NCI-H69 (cell line): ENCODE data around the gene MYCBP2.
A peak's percentile ranks its signal among the peaks of the same experiment; 100 is the strongest.
"Not testable (repeated sequence)": the region's sequence is repeated elsewhere in the genome, so short reads cannot be mapped to it uniquely, and the experiment has no call there.

ENCODE experiments used
- DNase-seq: peaks from one replicate; lab custom pipeline; 2025; lab: John Stamatoyannopoulos, UW

Gene MYCBP2

DNA sequence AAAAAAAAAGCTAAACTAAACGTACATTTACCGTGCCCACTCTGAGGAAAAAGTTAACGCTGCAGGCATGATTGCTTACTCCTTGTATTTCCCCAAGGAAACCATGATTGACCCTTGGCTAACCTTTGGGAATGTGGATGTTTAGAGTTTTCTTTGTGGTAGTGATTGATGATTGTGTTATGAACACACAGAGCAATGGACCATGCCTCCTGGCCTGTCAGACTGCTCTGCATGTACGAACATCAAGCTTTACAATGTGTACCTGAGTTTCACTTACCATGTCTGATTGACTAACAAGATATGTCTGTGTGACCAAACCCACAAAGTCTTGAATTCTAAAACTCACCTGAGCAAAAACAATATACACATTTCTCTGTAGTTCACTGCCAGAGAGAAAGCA lies 35.1 kb downstream of the MYCBP2 start:
- no peak for DNase-seq

DNA sequence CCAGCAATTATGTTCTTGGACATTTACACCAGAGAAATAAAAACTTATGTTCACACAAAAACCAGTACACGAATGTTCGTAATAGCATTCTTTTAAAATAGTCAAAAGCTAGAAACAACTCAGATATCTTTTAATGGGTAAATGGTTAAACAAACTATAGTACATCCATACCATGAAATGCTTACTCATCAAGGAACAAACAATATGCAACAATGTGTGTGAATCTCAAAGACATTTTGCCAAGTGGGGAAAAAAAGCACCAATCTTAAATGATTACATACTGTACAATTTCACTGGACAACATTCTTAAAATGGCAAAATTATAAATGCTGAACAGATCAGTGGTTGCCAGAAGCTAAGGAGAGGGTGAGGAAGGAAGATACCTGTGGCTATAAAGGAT lies 36.6 kb downstream of the MYCBP2 start:
- DNase-seq: no peak

DNA sequence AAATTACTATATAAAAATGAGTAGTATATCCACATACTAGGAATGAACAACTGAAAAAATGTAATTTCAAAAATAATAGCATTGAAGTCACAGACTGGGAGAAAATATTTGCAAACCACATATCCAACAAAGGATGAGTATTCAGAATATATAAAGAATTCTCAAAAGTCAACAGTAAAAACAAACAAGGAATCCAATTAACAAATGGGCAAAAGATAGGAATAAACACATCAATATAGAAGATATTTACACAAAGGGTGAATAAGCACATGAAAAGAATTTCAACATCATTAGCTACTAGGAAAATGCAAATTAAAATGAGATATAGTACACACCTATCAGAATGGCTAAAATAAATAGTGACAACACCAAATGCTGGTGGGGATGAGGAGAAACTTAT lies 37.0 kb downstream of the MYCBP2 start:
- no peak for DNase-seq

DNA sequence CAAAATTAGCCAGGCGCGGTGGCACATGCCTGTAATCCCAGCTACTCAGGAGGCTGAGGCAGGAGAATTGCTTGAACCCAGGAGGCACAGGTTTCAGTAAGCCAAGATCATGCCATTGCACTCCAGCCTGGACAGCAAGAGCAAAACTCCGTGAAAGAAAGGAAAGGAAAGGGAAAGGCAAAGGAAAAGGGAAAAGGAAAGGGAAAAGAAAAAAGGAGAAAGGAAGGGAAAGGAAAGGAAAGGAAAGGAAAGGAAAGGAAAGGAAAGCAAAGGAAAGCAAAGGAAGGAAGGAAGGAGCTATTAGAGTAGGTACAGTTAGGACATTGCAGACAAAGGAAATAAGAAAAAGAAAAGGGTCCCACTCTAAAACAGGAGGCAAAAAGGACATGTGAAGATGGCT lies 41.3 kb downstream of the MYCBP2 start:
- DNase-seq: not testable (repeated sequence)

DNA sequence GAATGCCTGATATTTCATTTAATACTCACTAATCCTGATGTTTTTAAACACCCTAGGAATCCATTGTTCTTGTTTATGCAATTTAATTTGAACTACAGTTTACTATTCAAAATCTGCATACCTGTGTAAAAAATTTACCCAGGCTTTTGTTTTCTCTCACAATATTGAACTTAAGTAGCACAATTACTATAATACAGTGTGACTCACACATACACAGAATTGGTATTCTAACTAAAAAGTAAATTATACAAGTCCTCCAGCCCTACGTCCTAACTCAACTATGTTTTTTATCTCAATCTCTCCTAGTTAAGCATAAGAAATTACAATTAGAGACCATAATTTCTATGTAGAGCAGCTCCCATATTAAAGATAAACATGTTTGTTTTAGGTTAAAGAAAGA lies 41.8 kb downstream of the MYCBP2 start:
- no peak for DNase-seq

DNA sequence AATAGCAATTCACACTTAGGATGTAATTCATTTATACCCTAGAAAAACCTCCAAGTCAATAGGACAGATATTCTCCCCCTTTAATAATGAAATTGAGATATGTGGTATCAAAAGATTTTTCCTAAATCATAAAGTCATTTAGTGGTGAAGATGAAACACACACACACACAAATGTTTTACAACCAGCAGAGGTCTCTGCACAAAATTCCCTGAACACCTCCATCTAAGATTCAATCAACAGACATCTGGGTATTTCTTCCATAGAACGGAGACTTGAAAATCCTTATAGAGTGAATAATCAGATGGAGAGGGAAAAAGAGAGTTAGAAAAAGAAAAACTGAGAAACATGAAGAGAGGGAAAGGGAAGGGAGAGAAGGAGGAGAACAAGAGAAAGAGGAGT lies 52.8 kb downstream of the MYCBP2 start:
- no peak for DNase-seq

DNA sequence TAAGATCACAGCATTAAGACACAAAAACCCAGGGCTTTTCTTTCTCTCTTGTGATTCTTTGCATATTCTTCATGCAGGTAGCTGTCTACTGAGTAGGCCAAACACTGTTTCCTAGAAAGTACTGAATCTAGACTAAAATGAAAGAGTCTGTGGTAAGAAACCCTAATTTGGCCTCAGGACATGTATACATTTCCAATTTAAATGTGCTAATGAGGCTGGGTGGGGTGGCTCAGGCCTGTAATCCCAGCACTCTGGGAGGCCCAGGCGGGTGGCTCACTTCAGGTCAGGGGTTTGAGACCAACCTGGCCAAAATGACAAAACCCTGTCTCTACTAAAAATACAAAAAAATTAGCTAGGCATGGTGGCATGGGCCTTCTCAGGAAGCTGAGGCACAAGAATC lies 57.8 kb downstream of the MYCBP2 start:
- DNase-seq: no peak

DNA sequence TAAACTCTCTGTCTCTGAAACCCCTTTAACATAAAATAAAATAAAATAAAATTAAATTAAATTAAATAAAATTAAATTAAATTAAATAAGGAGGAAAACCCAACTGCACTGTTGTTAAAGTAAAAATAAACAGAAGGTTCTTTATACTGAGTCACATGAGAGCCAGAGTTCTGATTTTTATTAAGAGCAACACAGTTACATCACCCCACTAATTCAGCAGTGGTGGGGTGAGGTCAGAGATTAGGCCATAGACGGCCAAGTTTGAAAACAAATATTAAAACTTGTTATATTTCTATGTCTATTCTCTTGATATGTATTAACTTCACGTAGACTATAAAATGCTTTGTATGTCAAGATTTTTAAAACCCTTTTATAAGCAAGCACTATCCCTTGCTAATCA lies 59.5 kb downstream of the MYCBP2 start:
- DNase-seq: no peak

DNA sequence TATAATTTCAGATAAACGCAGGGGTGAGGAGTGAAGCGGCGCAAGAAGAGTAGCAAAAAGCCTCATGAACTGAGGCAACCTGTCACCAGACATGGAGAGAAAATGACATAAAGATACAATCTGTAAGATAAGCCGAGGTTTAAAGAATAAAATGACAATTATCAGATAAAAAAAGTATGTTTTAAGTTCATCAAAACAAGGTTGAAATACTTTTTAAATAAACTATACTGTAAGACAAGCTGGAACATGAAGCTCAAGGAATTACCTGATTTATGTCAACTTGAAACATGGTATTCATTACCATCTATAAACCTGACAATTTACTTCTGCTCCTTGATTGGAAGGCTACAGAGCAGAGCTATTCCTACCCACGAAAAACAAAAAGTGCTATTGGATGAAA lies 61.6 kb downstream of the MYCBP2 start:
- no peak for DNase-seq

DNA sequence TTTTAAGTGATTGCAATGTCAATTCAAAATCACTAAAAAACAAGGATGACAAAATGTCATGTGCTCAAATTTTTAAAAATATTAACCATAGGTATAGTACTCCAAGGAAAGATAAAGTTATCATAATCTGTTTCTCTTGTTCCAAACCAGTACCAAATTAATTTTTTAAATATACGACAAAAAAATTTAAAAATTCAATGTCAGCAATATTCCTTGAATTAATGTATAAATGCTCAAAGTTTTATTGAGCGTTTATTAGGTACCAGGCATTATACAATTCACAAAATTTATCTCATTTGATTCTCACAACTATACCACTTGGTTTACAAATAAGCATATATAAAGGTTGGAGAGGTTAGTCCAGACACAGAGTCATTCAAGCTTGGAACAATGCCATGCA lies 64.7 kb downstream of the MYCBP2 start:
- no peak for DNase-seq

DNA sequence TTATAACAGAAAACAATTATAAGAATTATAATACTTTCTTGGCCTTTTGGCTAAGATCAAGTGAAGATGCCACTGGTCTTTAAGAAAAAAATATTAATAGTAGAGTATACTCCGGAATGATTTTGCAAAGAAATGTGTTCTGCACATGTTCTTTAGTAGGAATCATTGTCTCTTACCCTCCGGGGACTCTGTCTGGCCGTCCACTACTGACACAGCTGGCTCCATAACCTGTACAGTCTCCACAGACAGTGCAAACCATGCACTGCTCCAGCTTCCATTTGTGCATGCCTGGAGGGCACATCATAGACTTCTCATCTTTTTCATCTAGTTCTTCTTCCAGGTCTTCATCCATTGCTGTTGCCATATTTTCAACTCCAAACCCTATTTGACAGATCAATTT lies 75.9 kb downstream of the MYCBP2 start:
- DNase-seq: no peak

DNA sequence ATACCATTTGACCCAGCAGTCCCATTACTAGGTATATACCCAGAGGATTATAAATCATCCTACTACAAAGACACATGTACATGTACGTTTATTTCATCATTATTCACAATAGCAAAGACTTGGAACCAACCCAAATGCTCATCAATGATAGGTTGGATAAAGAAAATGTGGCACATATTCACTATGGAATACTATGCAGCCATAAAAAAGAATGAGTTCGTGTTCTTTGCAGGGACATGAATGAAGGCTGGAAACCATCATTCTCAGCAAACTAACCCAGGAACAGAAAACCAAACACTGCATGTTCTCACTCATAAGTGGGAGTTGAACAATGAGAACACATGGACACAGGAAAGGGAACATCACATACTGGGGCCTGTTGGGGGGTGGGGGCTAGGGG lies 81.7 kb downstream of the MYCBP2 start:
- not testable (repeated sequence) for DNase-seq

DNA sequence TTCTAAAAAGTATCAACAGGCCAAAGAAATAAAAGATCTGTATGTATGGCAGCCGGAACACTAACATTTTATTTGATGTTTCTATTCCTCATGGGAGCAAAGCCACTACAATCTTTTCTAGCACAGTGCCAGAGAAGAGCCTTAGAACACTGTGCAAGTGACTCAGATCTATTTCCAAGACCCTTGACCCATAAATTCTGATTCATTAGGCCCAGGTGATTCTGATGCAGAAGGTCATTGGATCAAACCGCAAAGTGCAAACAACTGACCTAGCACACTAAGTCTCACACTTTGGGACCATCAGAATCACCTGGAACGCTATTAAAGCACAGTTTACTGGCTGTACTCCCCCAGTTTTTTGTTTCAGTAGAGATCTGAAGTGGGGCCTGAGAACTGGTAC lies 87.6 kb downstream of the MYCBP2 start:
- DNase-seq: no peak

DNA sequence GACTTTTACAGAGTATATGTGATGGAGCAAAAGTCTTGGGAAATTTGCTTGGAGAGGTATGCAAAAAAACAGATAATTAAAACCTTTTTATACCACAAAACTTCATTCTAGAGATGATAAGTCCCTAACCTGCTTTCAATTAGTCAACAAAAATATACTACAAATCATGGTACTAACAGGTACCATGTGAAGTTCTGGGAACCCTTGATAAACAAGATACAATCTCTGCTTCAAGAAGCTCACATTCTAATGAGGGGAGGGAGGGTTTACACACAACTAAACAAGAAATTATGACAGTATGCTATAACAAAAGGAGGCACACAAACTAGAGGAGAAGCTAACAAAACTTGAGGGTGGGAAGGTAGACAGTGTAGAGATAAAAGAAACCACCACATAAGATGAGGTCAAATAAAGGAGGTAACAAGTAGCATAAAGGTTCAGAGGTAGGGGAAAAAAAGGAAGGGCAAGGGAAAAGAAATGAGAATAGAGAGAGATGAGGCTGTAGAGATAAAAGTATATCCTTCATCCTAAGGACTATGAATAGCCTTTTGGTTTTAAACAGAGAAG lies 91.4 kb downstream of the MYCBP2 start:
- DNase-seq: no peak

DNA sequence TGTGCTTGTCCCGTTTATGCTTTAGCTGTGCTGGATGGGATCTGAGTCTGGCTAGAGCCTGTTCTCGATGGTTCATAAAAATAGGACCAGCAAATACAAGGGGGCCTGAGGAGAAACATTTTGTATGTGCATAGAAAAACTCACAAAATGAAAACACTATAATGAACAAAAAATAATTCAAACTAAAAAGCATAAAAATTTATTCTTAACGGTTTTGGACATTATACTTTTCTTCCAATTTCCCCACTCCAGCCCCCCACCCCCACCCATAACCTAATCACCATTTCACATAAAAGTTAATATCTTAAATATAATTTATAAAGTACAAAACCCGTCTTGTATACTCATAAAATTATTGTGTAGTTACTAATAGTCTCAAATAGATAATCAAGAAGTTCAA lies 93.7 kb downstream of the MYCBP2 start:
- DNase-seq: no peak

DNA sequence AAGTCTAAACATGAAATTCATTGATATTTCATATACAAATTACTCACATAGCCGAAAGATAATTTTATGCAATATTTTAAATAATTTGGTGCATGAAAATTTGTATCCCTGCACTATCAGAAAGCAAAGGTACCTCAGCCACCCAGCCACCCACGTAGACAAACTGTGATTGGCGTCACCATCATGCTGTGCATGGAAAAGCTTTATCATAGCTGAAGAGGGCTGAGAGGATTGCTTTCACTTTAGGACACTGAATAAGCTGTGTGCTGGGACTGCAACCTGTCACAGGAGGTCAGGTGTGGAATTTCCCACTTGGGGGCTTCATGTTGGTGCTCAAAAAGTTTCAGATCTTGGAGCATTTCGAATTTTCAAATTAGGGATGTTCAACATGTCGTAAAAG lies 96.3 kb downstream of the MYCBP2 start:
- no peak for DNase-seq

DNA sequence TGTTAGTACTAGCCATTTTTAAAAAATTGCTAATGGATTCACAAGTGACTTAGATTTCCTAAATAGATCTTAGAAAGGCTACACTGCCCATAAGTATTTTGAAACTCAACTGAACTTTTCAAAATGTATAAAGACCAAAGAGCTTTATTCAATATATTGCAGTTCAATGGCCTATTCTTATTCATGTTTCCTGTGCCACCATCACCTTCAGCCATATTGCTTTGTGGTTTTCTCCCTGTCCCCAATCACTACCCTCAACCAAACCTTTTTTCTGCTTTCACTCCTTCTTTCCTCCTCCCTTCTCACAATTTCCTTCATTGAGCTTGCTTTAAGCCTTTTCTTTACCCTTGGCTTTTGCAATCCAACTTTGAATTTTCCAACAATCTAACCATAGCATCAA lies 100.9 kb downstream of the MYCBP2 start:
- no peak for DNase-seq

DNA sequence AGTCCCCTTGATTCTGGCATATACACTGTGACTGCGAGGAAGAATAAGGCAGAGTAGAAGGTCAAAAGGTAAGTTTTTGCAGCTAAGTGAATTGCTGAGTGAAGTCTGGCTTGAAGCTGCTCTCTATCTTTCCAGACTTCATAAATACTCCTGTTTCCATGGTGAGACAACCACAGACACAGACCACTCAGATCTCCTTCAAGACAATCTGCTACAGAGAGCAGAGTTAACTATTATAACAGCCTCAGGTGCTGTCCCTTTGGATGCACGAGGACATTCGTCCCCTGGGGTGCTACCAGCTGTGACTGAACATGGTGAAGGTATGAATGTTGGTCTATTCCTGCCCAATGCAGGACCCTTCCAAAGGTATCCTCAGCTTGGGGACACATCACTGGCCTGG lies 104.0 kb downstream of the MYCBP2 start:
- no peak for DNase-seq

DNA sequence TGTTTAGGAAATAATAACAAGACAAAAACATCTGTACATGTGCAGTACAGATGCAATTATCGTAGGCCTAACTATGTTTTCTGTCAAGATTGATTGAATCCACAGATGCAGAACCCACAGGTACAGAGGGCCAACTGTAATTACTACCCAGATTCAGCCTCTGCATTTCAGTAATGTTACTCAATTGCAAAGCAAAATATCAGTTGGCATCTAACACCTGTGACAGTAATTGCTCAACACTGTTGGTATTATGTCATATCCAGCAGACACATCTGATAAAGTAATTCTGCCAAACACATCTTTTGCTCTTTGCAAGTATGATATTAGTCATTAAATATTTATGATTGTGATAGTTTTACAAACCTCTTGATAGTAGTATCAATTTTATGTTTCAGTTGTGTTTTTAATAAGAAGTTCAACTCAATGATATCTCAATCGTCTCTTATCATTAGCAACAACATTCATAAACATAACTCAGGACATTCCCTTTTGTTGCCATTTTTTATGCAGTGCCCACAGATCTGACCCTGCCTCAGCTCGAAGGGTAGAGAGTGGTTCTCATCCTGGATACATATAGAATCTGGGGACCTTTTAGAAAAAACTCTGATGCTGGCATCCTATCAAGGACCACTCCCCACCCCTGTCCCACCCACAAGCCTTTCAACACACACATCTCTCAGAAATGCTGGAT lies 104.7 kb downstream of the MYCBP2 start:
- DNase-seq: peak; percentile 49

DNA sequence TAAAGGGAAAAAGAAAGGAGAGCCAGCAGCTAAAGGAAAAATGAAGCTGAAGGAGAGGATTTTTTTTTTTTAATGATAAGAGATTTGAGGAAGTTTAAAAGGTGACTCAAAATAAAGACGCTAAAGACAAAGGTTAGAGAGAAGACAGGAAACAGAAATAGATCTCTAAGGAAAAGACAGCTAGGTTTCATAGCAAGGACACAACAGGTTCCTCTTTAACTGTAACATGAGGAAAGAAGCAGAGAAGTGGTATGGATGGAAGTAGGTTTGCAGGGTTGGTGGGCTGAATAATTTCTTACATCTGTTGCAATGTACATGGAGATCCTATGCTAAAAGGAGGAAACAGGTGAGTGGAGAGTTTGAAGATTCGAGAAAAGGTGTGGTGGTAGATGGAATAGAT lies 107.5 kb downstream of the MYCBP2 start:
- no peak for DNase-seq

DNA sequence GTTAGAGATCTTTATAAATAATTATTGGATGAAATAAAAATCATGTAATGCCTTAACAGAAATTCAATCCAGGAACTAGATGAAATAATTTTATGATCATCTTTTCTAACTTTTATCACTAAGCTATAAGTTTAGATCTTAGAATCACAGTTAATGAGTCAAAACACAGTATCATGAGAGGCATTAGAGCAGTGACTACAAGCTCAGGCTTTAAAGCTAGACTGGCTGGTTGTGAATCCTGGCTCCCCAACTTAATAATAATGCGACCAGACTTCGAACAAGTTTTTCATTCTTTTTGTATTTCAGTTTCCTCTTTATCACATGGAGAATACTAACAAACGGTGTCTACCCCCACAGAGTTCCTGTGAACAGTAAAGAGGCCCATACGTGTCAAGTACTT lies 108.6 kb downstream of the MYCBP2 start:
- DNase-seq: no peak

DNA sequence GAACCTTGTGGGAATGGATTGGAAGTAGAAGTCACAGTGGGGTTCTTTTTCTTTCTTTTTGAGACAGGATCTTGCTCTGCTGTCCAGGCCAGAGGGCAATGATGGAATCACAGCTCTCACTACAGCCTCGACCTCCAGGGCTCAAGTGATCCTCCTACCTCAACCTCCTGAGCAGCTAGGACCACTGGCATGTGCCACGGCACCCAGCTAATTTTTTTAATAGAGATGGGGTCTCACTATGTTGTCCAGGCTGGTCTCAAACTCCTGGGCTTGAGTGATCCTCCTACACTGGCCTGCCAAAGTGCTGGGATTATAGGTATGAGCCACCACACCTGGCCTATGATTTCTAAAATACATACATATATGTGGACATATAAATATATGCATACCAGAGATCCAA lies 111.4 kb downstream of the MYCBP2 start:
- DNase-seq: no peak

DNA sequence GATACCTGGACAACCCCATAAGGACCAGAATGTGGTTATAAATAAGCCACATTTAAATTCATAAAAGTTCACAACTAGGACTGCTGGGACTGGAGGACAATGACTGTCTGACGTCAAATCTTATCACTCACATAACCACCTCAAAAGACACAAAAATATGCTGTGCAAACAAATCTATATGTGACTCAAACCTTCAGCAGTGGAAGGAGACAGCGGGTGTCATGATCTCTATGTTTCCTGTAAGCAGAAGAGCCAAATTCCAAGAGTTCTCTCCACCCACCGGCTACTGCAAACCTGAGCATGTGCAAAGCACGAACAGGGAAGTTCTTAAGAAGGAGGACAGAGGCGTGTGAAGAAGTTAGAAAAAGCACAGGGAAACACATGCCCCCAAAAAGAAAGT lies 113.2 kb downstream of the MYCBP2 start:
- DNase-seq: no peak

DNA sequence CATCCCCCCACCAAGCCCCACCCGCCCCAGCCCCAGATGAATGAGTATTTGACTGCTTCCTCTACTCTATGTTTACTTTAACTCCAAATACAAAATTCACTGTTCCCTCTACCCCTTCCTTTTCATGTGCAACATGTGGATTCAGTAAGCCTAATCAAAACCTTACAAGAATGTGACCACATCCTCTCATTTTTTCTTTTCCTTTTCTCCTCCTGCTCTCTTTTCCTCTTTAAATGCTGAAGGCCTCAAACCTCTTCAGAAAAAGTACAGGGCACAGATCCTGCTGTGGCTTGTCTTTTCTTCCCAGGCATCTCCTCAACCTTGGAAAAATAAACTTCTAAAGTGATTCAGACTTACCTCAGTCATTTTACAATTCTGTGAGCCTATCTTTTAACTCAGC lies 119.0 kb downstream of the MYCBP2 start:
- no peak for DNase-seq
